ENCODE data around the gene RAET1G.

Gene RAET1G

GRCh38 chr6:149904661-149905370, 18.1 kb downstream of the RAET1G start:
- no peak overlapping the region for H3K9ac ChIP-seq (ENCODE audit: low read length)
- TF ChIP-seq EZH2phosphoT487 (IDR thresholded peaks at IDR 0.05; ENCODE audit: low read depth) (no peak), CTCF (IDR thresholded peaks at IDR 0.05; ENCODE audit: low read depth, low read length) (no peak)
- H3K79me2 ChIP-seq (ENCODE audit: low read length): no peaks in the 10 kb centered on the region
- no peaks in the 10 kb centered on the region for H3K27me3 ChIP-seq (ENCODE audit: low read depth, low read length)
- H3K9me3 ChIP-seq (ENCODE audit: insufficient read depth, low read length): no peaks in the 10 kb centered on the region
- H3K36me3 ChIP-seq (replicated peaks; ENCODE audit: low read depth, low read length): no peaks in the 10 kb centered on the region
- H4K20me1 ChIP-seq (ENCODE audit: insufficient read depth, low read length): no peaks in the 10 kb centered on the region
- H3K4me3 ChIP-seq (ENCODE audit: low read length): no peak overlapping the region
- no peak overlapping the region for H2AFZ ChIP-seq (ENCODE audit: low read depth, low read length)
- no peak overlapping the region for H3K27ac ChIP-seq (ENCODE audit: low read length)
- H3K4me1 ChIP-seq (ENCODE audit: low read length): no peaks in the 10 kb centered on the region
- H3K4me2 ChIP-seq (ENCODE audit: low read length): no peak overlapping the region

- TF ChIP-seq CTCF (IDR thresholded peaks at IDR 0.05; ENCODE audit: low read depth, low read length): no peak
- TF ChIP-seq EZH2phosphoT487 (IDR thresholded peaks at IDR 0.05; ENCODE audit: low read depth): no peak
- Histone ChIP-seq H3K4me3 (ENCODE audit: low read length) (no peak overlapping the region), H3K9ac (ENCODE audit: low read length) (no peak overlapping the region), H3K9me3 (ENCODE audit: insufficient read depth, low read length) (no peaks in the 10 kb centered on the region), H2AFZ (ENCODE audit: low read depth, low read length) (no peak overlapping the region), H3K79me2 (ENCODE audit: low read length) (no peaks in the 10 kb centered on the region), H3K4me1 (ENCODE audit: low read length) (no peaks in the 10 kb centered on the region), H3K36me3 (replicated peaks; ENCODE audit: low read depth, low read length) (no peaks in the 10 kb centered on the region), H3K4me2 (ENCODE audit: low read length) (no peak overlapping the region), H3K27me3 (ENCODE audit: low read depth, low read length) (no peaks in the 10 kb centered on the region), H4K20me1 (ENCODE audit: insufficient read depth, low read length) (no peaks in the 10 kb centered on the region), H3K27ac (ENCODE audit: low read length) (no peak overlapping the region)
Measured at GRCh38 chr6:149903938-149904611, 18.8 kb downstream of the RAET1G start.

- Histone ChIP-seq H4K20me1 (ENCODE audit: insufficient read depth, low read length) (no peaks in the 10 kb centered on the region), H2AFZ (ENCODE audit: low read depth, low read length) (no peak overlapping the region), H3K9ac (ENCODE audit: low read length) (no peak overlapping the region), H3K36me3 (replicated peaks; ENCODE audit: low read depth, low read length) (no peaks in the 10 kb centered on the region), H3K4me2 (ENCODE audit: low read length) (no peak overlapping the region), H3K27me3 (ENCODE audit: low read depth, low read length) (no peaks in the 10 kb centered on the region), H3K4me1 (ENCODE audit: low read length) (no peaks in the 10 kb centered on the region), H3K79me2 (ENCODE audit: low read length) (no peaks in the 10 kb centered on the region), H3K9me3 (ENCODE audit: insufficient read depth, low read length) (no peaks in the 10 kb centered on the region), H3K27ac (ENCODE audit: low read length) (no peak overlapping the region), H3K4me3 (ENCODE audit: low read length) (no peak overlapping the region)
- no peak for TF ChIP-seq CTCF (IDR thresholded peaks at IDR 0.05; ENCODE audit: low read depth, low read length)
- no peak for TF ChIP-seq EZH2phosphoT487 (IDR thresholded peaks at IDR 0.05; ENCODE audit: low read depth)
Measured at GRCh38 chr6:149901444-149902140, 21.3 kb downstream of the RAET1G start.

All from OCI-LY3 (cell line).